ENCODE measurements around the gene PCDHB12.
"Not testable (repeated sequence)": the region's sequence is repeated elsewhere in the genome, so short reads cannot be mapped to it uniquely, and the experiment has no call there.

Gene PCDHB12

GRCh38 chr5:141208478-141208877 is at the start of gene PCDHB12:
Gene PCDHB12 (plus strand): TSS chr5:141208719. CDS start chr5:141208908, 189 bp downstream.
- DNase-seq (ENCODE audit: low read depth): no peak

DNA sequence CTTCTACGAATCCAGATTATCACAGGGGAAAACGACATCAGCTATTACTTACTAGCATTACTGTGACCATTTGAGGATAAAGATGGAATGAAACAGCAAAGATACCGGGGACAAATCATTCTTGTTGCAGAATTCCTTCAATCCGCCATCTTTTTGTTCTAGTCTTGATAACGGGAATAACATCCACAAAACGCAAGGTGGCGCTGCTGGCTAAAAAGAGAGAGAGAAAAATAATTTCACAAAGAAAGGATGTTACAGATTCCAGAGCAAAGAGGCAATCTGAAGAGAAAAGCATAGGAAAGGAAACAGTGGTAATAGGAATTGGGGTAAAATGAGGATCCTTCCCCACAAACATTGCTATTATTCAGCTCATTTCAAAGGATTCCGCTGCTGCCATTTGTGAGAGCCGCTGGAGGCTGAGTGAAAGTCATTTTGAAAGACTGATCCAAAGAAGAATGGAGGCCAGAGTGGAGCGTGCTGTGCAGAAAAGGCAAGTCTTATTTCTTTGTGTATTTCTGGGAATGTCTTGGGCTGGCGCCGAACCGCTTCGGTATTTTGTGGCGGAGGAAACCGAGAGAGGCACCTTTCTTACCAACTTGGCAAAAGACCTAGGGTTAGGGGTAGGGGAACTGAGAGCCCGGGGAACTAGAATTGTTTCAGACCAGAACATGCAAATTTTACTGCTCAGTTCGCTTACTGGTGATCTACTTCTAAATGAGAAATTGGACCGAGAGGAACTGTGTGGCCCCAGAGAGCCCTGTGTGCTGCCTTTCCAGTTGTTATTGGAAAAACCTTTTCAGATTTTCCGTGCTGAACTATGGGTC is 35.9 kb upstream of the PCDHB12 start, which contains the start of gene PCDHB7:
TSS of gene PCDHB7 (plus strand) at position 264 of the 824 bp plus-strand sequence. CDS start at position 456, 192 bp downstream.
- no peak for DNase-seq (ENCODE audit: low read depth)

DNA sequence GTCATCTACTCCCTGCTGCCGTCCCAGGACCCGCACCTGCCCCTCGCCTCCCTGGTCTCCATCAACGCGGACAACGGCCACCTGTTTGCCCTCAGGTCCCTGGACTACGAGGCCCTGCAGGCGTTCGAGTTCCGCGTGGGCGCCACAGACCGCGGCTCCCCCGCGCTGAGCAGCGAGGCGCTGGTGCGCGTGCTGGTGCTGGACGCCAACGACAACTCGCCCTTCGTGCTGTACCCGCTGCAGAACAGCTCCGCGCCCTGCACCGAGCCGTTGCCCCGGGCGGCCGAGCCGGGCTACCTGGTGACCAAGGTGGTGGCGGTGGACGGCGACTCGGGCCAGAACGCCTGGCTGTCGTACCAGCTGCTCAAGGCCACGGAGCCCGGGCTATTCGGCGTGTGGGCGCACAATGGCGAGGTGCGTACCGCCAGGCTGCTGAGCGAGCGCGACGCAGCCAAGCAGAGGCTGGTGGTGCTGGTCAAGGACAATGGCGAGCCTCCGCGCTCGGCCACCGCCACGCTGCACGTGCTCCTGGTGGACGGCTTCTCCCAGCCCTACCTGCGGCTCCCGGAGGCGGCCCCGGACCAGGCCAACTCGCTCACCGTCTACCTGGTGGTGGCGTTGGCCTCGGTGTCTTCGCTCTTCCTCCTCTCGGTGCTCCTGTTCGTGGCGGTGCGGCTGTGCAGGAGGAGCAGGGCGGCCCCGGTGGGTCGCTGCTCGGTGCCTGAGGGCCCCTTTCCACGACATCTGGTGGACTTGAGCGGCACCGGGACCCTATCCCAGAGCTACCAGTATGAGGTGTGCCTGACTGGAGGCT is 34.0 kb upstream of the PCDHB12 start:
- not testable (repeated sequence) for DNase-seq (ENCODE audit: low read depth)

GRCh38 chr5:141175933-141176332 is 32.6 kb upstream of the PCDHB12 start:
- no peak for DNase-seq (ENCODE audit: low read depth)

GRCh38 chr5:141177577-141178191 is 30.8 kb upstream of the PCDHB12 start, which contains the start of gene PCDHB8:
Gene PCDHB8 (plus strand): TSS chr5:141177790. CDS start chr5:141178035, 245 bp downstream.
- not testable (repeated sequence) for DNase-seq (ENCODE audit: low read depth)

GRCh38 chr5:141179371-141179770 is 29.1 kb upstream of the PCDHB12 start:
- not testable (repeated sequence) for DNase-seq (ENCODE audit: low read depth)

DNA sequence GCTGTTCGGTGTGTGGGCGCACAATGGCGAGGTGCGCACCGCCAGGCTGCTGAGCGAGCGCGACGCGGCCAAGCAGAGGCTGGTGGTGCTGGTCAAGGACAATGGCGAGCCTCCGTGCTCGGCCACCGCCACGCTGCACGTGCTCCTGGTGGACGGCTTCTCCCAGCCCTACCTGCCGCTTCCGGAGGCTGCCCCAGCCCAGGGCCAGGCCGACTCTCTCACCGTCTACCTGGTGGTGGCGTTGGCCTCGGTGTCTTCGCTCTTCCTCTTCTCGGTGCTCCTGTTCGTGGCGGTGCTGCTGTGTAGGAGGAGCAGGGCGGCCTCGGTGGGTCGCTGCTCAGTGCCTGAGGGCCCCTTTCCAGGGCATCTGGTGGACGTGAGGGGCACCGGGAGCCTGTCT is 28.6 kb upstream of the PCDHB12 start:
- not testable (repeated sequence) for DNase-seq (ENCODE audit: low read depth)

- no peak for DNase-seq (ENCODE audit: low read depth)
Observed at GRCh38 chr5:141180313-141180712, 28.2 kb upstream of the PCDHB12 start.

DNA sequence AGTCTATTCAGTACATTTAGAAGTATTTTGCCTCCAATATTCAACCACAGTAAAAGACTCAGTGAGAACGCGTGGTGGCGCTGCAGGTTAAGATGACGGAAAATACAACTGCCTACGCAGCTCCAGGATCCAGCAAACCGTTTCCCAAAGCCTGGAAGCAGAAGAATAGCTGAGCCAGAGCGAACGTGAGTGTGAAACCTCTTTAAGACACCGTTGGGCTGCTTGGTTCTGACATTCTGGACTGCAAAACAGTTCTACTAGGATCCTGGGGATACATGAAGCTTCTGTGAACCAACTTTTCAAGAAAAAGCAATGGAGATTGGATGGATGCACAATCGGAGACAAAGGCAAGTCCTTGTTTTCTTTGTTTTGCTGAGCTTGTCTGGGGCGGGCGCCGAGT is 26.3 kb upstream of the PCDHB12 start, which contains the start of gene PCDHB16:
TSS of gene PCDHB16 (plus strand) at position 140 of the 400 bp plus-strand sequence. CDS start at position 313, 173 bp downstream.
- no peak for DNase-seq (ENCODE audit: low read depth)

GRCh38 chr5:141184117-141184855 is 24.2 kb upstream of the PCDHB12 start:
- DNase-seq (ENCODE audit: low read depth): not testable (repeated sequence)

- DNase-seq (ENCODE audit: low read depth): no peak
Observed at GRCh38 chr5:141186897-141187512, 21.5 kb upstream of the PCDHB12 start, which contains the start of gene PCDHB9. Gene PCDHB9 (plus strand): TSS chr5:141187161. CDS start chr5:141187319, 158 bp downstream.

- not testable (repeated sequence) for DNase-seq (ENCODE audit: low read depth)
Observed at GRCh38 chr5:141188682-141189081, 19.8 kb upstream of the PCDHB12 start.

DNA sequence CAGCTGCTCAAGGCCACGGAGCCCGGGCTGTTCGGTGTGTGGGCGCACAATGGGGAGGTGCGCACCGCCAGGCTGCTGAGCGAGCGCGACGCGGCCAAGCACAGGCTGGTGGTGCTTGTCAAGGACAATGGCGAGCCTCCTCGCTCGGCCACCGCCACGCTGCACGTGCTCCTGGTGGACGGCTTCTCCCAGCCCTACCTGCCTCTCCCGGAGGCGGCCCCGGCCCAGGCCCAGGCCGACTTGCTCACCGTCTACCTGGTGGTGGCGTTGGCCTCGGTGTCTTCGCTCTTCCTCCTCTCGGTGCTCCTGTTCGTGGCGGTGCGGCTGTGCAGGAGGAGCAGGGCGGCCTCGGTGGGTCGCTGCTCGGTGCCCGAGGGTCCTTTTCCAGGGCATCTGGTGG is 19.4 kb upstream of the PCDHB12 start:
- DNase-seq (ENCODE audit: low read depth): not testable (repeated sequence)

- no peak for DNase-seq (ENCODE audit: low read depth)
Observed at GRCh38 chr5:141192110-141192725, 16.3 kb upstream of the PCDHB12 start, which contains the start of gene PCDHB10. Gene PCDHB10 (plus strand): TSS chr5:141192353. CDS start chr5:141192553, 200 bp downstream.

DNA sequence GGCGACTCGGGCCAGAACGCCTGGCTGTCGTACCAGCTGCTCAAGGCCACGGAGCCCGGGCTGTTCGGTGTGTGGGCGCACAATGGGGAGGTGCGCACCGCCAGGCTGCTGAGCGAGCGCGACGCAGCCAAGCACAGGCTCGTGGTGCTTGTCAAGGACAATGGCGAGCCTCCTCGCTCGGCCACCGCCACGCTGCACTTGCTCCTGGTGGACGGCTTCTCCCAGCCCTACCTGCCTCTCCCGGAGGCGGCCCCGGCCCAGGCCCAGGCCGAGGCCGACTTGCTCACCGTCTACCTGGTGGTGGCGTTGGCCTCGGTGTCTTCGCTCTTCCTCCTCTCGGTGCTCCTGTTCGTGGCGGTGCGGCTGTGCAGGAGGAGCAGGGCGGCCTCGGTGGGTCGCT is 14.2 kb upstream of the PCDHB12 start:
- DNase-seq (ENCODE audit: low read depth): not testable (repeated sequence)

GRCh38 chr5:141196363-141196762 is 12.2 kb upstream of the PCDHB12 start:
- DNase-seq (ENCODE audit: low read depth): no peak

GRCh38 chr5:141199359-141200235 is 8.9 kb upstream of the PCDHB12 start, which contains the start of gene PCDHB11:
Gene PCDHB11 (plus strand): TSS chr5:141199627. CDS start chr5:141199775, 148 bp downstream.
- no peak for DNase-seq (ENCODE audit: low read depth)

- not testable (repeated sequence) for DNase-seq (ENCODE audit: low read depth)
Observed at GRCh38 chr5:141201126-141201525, 7.4 kb upstream of the PCDHB12 start.

GRCh38 chr5:141201646-141202045 is 6.9 kb upstream of the PCDHB12 start:
- DNase-seq (ENCODE audit: low read depth): not testable (repeated sequence)

Data from activated T-cell treated with anti-CD3 and anti-CD28 coated beads for 24 hours (primary cell).